Measurements from ENCODE around the gene ITGB3.
A peak's percentile ranks its signal among the peaks of the same experiment; 100 is the strongest.
"Not testable (repeated sequence)": the region's sequence is repeated elsewhere in the genome, so short reads cannot be mapped to it uniquely, and the experiment has no call there.

The ITGB3 gene

DNA sequence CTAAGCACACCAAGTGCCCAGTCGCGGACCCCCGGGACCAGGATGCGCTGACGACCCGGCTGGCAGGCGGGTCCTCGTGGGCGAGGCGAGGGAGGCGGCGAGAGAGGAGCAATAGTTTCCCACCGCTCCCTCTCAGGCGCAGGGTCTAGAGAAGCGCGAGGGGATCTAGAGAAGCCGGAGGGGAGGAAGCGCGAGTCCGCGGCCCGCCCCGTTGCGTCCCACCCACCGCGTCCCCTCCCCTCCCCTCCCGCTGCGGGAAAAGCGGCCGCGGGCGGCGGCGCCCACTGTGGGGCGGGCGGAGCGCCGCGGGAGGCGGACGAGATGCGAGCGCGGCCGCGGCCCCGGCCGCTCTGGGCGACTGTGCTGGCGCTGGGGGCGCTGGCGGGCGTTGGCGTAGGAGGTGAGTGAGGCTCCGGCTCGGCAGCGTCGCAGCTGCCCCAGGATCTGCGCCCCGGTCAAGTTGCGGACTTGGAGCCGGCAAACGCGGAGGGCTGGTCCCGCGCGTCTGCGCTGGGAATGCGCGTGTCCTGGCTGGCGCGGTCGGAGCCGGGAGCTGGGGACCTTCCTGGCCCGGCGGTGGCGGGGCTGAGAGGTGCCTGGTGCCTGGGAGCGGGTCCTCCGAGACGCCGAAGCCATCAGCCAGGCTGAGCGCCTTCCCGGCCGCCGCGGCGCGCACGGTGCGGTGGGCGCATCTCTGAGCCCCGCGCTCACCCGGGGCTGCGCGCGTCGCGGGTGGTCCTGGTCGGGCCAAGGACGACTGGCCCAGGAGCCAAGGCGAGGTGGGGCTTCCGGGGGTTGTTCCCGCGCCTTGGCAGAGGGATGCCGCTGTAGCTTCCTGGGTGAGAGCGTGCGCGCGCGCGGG, at the start of gene ITGB3:
Gene ITGB3, plus strand, starts transcription at position 287 of the 862 bp plus-strand sequence. Its CDS starts 35 bp downstream, at position 322.
- DNase-seq = peak in 1 of 2 experiments; percentile 30

GRCh38 chr17:47203984-47204721, 49.5 kb upstream of the ITGB3 start:
- DNase-seq = no peak

GRCh38 chr17:47204722-47205418, 48.8 kb upstream of the ITGB3 start:
- peak; percentile 1 to 65 for DNase-seq

DNA sequence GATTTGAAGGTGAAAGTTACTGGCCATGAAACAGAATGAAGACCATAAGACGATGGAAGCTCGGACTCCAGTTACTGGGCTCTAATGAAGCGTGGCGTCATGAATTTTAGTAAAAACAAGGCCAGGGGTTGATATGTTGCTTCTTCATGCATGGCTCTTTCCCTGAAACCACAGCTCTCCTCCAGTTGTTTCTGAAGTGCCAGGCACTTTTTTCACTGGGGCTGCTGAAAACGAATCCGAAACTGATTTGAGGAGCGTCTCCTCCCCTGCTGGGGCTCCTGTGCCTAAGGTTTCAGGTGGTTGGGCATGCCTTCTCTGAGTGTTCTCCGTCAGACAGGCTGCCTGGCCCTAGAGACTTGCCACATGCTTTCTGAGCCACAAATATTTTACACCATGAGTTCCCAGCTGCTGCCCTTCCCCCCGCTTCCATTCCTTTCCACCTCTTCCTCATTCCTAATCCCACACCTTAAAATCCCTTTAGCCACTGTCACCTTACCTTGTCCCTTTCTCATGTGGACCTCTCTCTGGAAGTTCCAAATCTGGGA, 48.1 kb upstream of the ITGB3 start:
- DNase-seq = no peak

GRCh38 chr17:47207143-47208067, 46.2 kb upstream of the ITGB3 start:
- no peak for DNase-seq

DNA sequence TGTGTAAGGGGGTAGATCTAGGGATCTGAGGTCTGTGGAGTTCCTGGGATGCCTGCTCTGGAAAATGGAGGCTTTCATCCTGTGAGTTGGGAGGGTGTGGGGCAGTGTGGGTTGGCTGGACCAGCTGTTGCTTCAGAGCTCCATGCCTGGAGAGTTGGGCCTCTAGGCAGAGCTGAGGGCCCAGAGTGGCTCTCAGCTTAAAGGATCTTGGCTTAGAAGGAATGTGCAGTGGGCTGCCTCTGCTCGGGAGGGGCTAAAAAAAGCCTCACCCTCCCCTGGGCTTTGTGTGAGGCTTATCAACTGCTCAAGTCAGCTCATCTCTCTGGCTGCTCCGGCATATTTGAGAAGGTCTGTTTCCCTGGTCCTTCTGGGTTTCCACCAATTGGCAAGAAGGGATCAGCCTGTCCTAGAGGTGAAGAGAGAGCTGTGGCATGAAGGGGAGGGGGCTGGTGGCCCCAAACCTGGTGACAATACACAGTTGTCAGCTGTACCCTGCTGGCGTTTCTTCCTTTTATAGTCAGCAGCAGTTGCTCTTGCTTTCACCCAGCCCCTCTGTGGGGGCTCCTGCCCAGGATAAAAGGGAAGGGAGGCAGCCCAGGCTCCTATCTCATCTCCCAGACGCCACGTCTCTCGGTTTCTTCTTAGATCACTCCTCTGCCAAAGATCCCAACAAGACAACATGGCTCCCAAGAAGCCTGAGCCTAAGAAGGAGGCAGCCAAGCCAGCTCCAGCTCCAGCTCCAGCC, 44.7 kb upstream of the ITGB3 start, which contains the start of gene MYL4:
Gene MYL4, plus strand, starts transcription at position 605 of the 745 bp plus-strand sequence. Its CDS starts 75 bp downstream, at position 680.
- DNase-seq = no peak

GRCh38 chr17:47209499-47209898, 44.1 kb upstream of the ITGB3 start:
- no peak for DNase-seq

- DNase-seq = no peak
These were observed 43.5 kb upstream of the ITGB3 start for GRCh38 chr17:47210105-47210504.

DNA sequence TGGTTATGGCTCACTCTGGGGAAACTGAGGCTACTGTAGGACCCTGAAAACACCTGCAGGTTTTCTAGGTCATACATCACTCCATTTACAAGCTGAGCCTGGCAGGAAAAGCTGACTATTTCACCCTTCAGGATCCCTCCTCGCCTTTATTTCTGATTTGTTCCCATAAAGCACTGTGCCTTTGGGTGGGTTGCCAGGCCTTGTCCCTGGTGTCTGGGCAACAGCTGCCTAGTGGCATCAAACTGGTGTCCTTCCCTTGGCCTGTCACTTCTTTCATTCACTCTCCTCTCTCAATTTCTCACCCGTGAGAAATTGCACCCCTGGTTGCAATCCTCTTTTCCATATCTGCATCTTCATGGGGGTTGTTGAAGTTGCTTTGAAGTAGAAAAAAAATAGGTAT, 42.8 kb upstream of the ITGB3 start:
- no peak for DNase-seq

- no peak for DNase-seq
These were observed 41.2 kb upstream of the ITGB3 start for GRCh38 chr17:47212458-47212857.

- no peak for DNase-seq
These were observed 40.1 kb upstream of the ITGB3 start for GRCh38 chr17:47213540-47213939.

DNA sequence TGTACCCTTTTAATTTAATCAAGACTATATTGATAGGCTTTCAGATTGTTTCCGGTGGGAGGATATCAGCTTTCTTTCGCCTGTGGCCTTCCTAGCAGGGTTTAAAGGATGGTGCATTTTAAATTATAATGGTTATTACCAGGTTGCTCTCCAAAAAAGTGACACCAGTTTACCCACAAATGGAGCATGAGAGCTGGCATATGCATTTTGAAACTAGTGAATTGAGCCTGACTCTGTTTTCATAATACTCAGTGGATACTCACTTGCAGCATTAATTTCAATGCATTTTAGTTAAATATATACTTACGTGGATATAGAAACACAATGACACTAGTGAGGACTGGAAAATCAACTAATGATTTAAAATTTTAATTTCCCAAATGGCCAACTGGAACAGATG, 38.7 kb upstream of the ITGB3 start:
- no peak for DNase-seq

- DNase-seq = not testable (repeated sequence)
These were observed 36.8 kb upstream of the ITGB3 start for GRCh38 chr17:47216821-47217220.

DNA sequence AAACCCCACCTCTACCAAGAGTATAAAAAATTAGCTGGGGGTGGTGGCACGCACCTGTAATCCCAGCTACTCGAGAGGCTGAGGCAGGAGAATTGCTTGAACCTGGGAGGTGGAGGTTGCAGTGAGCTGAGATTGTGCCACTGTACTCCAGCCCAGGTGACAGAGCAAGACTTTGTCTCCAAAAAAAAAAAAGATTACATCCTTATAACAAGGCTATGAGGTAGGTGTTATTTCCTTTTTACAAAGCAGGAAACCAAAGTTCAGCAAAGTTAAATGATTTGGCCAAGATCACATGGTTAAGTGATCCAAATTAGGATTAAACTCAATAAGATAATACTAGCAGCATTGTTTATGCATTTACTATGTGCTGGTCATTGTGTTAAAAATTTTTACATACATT, 36.3 kb upstream of the ITGB3 start:
- not testable (repeated sequence) for DNase-seq

DNA sequence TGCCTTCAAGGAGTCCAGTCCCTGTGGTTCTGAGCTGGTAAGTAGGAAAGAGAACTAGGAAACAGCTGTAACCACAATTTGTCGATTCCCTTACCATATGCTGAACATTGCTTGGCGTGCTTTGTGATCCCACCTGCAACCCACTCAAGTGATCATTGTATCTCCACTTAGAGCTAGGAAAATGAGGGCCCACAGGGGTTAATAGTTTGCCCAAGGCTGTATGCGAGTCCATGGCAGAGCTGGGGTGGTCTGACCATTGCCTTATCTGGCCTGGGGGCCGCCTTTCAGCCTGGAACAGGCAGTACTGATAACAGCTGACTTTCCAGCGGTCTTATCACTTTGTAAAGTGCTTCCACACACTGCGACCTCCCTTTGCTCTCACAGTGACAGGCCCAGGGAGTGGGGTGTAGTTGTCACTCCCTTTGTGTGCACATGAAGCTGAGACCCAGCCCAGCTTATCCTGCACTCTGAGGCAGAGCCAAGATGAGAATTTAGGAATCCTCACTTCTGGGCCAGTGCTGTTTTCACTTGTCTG, 34.7 kb upstream of the ITGB3 start:
- DNase-seq = no peak

- no peak for DNase-seq
These were observed 33.8 kb upstream of the ITGB3 start for GRCh38 chr17:47219621-47220475.

DNA sequence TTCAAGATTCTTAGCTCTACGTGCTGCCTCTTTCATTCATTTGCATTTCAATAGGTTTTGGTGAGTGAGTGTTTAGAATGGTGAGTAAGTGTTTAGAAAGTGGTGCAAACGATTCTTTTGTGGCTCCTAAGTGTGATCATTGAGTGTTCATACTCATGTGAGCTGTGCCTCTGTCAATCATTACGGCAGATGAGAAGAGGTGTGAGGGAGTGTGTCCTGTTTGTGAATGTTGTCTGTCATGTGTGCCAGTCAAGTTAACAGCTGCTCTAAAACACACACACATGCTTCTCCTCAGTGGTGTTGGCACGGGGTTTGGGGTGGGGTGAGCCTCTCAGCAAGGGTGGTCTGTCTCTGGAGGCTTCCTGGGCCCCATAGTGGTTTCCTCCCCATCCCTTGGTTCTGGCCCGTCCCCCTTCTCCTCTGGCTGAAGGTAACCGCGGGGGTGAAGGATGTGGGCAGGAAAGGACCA, 33.1 kb upstream of the ITGB3 start:
- no peak for DNase-seq

DNA sequence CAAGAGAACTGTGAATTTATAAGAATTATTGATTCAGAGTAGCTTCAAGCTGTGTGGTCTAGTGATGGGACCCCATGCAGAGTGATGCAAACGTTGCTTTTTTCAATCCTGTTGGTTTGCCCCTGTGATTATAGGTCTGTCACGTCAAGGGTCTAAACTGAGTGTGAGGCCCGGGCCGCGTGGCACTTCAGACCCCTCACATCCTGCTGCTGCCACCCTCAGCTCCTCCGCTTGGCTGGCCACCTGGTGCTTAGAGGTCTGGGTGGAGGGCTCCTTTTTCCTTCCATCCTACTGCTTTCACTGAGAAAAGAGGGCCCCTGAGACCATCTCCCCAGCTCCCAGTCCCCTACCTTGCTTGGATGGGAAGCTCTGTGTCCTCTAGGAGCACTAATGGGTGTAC, 32.5 kb upstream of the ITGB3 start:
- DNase-seq = no peak

GRCh38 chr17:47222047-47222446, 31.6 kb upstream of the ITGB3 start:
- no peak for DNase-seq

DNA sequence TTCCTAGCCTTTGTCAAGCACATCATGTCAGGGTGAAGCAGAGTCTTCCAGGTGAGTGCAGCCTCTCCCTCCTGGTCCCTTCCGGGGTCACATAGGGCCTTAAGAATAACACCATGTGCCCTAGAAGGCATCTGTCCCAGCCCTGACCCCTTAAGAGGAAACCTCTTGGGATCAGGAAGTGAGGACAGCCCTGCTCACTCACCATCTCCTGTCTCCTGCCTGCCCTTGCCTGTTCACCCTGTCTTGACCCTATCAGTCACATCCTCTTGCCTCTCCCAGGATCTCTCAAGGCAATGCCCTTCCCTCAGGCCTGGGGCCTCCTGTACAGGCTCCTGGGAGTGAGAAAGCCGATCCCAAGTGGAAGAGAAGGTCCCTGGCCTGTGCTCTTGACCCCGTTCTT, 30.6 kb upstream of the ITGB3 start:
- DNase-seq = no peak

Data from NCI-H446 (cell line).